TTC549 (cell line): Measurements from ENCODE around the gene BRD8.
"Not testable (repeated sequence)": the region's sequence is repeated elsewhere in the genome, so short reads cannot be mapped to it uniquely, and the experiment has no call there.

Experiments
- FAIRE-seq: peaks from 2 replicates; lab custom pipeline; 2012; peaks lifted over from hg19 to GRCh38; lab: Jason Lieb, UNC

Gene BRD8, protein sequence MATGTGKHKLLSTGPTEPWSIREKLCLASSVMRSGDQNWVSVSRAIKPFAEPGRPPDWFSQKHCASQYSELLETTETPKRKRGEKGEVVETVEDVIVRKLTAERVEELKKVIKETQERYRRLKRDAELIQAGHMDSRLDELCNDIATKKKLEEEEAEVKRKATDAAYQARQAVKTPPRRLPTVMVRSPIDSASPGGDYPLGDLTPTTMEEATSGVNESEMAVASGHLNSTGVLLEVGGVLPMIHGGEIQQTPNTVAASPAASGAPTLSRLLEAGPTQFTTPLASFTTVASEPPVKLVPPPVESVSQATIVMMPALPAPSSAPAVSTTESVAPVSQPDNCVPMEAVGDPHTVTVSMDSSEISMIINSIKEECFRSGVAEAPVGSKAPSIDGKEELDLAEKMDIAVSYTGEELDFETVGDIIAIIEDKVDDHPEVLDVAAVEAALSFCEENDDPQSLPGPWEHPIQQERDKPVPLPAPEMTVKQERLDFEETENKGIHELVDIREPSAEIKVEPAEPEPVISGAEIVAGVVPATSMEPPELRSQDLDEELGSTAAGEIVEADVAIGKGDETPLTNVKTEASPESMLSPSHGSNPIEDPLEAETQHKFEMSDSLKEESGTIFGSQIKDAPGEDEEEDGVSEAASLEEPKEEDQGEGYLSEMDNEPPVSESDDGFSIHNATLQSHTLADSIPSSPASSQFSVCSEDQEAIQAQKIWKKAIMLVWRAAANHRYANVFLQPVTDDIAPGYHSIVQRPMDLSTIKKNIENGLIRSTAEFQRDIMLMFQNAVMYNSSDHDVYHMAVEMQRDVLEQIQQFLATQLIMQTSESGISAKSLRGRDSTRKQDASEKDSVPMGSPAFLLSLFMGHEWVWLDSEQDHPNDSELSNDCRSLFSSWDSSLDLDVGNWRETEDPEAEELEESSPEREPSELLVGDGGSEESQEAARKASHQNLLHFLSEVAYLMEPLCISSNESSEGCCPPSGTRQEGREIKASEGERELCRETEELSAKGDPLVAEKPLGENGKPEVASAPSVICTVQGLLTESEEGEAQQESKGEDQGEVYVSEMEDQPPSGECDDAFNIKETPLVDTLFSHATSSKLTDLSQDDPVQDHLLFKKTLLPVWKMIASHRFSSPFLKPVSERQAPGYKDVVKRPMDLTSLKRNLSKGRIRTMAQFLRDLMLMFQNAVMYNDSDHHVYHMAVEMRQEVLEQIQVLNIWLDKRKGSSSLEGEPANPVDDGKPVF

DNA sequence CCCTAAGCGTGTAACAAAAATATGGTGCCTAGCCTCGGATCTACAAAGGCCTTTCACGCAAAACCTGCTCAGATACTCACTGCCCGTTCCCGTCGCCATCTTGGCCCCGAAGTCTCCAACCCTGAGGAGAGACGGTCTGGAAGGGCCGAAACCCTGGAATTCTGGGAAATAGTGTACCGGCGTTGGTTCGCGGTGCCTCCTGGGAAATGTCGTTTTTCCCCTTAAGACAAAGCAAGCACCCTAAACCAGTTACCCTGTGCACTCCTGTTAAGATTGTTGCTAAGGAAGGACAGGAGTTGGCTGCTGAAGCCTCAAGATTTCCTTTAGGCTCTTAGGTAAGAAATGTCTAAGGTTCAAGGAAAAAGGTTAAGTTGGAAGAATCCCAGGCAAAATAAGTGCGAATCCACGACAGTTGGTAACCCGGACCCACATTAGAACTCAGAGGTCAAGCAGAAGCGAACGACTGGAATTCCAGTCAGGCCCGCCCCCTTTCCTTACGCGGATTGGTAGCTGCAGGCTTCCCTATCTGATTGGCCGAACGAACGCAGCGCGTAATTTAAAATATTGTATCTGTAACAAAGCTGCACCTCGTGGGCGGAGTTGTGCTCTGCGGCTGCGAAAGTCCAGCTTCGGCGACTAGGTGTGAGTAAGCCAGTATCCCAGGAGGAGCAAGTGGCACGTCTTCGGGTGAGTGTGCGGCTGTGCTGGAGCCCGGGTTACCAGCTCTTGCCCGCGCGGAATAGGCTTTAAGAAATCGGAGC is at the start of gene BRD8, which contains the start of gene KIF20A:
BRD8 (minus strand) TSS at position 115 of the 761 bp plus-strand sequence; CDS start at position 99, 16 bp downstream.
KIF20A (plus strand) TSS at position 597 of the 761 bp plus-strand sequence. CDS start 569 bp downstream, outside the sequence.
- peak; percentile 85 for FAIRE-seq

DNA sequence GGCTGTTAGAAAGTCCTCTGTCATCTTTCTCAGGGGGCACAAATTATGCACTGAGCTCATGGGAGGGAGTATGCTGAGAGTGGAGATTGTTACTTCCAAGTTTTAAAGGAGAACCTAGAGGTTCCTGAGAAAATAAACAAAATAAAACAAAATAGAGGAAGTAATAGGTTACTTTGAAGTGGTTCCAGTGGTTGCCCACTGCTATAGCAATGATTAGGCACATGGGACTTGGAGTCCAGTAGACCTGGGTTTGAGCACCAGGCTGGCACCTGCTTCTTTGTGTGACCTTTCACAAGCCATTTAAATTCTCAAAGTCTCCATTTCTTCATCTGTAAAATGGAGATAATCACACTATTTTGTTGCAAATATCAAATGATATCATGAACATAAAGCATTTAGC is 48.5 kb upstream of the BRD8 start:
- no peak for FAIRE-seq

DNA sequence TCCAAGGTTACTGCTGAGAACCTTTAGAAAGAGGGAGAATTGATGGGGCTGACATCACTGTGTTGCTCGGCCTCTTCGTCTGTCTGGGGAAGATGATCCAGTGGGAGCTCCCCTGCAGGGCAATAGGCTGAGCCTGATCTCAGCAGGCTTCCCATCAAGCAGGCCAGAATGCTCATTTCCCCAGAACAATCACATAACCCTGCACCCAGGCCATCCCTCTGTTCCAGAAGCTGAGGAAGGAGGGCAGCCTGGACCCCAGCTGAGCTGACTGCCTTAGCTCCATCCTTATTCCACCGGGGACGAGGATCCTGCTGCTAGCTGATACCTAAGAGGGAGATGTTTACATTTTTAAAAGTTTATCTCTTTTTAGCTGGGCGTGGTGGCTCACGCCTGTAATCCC is 46.3 kb upstream of the BRD8 start:
- no peak for FAIRE-seq

- no peak for FAIRE-seq
These were observed 45.1 kb upstream of the BRD8 start for GRCh38 chr5:138223532-138223931.

- no peak for FAIRE-seq
These were observed 38.4 kb upstream of the BRD8 start for GRCh38 chr5:138216799-138217198.

DNA sequence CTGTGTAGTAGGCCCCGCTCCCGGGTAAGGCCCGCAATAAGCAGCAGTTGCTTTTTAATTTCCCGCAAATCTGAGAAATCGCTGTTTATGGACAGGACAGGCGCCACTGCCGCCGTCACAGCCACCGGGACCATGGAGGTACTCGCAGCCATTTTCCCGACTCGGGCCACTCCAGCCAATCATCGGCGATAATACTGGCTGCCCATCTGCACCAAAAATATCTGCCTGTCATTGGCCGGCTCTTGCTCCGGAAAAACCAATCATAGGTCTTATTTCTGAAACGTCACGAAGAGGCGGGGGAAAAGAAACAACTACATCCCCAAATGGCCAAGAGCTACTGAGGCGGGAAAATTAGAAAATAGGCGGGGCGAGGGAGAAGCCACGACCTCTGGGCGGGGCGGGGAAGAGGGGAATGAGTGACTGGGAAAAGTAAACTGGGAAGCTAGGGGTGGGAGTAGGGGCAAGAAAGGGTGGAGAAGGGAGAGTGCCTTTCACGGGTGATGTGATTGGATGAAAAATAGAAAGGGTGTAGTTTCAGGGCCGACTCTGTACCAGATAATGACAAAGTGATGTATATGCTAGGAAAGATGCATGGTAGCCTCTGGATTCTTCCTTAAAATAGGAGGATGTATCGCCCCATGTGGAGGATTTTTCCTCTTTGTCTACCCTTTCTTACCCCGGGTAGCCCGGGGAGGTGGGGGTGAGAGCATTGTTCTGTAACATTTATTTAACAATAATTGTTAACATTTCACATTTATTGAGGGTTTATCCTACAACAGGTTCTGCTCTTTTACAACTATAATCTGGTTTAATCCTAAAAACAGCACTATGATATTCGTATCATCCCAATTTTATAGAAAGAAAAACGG is 35.0 kb upstream of the BRD8 start, which contains the start of gene CDC23:
CDC23 (minus strand) TSS at position 163 of the 869 bp plus-strand sequence; CDS start at position 152, 11 bp downstream.
- FAIRE-seq: peak; percentile 99

DNA sequence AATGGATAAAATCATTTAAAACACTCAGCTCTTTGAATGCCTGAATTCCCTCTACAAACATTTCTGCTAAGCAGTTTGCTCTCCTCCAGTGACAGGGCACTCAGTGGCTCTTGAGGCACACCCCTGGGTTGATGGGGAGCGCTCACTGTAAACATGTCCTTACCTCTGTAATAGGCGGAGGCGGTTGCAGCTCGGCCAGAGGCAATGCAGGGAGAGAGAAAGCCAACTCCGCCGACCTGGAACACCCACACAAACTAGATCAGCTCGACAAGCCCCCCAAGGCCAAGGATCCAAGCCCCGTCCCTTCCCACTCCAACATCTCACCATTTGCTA is 34.4 kb upstream of the BRD8 start:
- FAIRE-seq: no peak

GRCh38 chr5:138210985-138211384 is 32.6 kb upstream of the BRD8 start:
- FAIRE-seq: no peak

GRCh38 chr5:138193859-138194258 is 15.4 kb upstream of the BRD8 start:
- FAIRE-seq: not testable (repeated sequence)

DNA sequence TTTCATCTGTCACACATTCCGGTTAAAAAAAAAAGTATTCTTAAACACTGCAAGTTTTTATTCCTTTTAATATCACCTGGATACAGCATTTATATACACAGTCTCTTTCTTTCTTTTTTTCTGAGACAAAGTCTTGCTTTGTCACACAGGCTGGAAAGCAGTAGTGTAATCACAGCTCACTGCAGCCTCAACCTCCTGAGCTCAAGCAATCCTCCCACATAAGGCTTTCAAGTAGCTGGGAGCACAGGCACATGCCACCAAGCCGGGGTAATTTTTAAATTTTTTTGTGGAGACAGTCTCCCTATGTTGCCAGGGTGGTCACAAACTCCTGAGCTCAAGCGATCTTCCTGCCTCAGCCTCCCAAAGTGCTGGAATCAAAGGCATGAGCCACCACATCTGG is 14.4 kb upstream of the BRD8 start:
- FAIRE-seq: no peak

GRCh38 chr5:138188626-138189025 is 10.2 kb upstream of the BRD8 start:
- FAIRE-seq: no peak

DNA sequence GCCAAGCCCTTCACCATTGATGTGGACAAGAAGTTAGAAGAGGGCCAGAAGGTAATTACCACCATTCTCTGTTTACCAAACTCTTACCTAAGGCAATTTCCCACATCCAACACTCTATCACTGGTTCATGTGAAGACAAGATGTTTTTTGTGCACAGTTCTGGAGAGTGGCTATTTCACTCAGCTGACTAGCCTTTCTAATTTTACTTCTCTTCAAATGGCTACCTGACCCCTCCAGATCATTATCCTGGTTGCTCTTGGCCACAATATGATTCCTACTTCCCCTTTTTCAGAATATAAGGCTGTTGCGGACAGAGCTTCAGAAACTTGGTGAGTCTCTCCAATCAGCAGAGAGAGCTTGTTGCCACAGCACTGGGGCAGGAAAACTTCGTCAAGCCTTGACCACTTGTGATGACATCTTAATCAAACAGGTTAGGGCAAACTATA is 7.6 kb upstream of the BRD8 start:
- FAIRE-seq: no peak

- no peak for FAIRE-seq
These were observed 4.4 kb upstream of the BRD8 start for GRCh38 chr5:138182808-138183207.

DNA sequence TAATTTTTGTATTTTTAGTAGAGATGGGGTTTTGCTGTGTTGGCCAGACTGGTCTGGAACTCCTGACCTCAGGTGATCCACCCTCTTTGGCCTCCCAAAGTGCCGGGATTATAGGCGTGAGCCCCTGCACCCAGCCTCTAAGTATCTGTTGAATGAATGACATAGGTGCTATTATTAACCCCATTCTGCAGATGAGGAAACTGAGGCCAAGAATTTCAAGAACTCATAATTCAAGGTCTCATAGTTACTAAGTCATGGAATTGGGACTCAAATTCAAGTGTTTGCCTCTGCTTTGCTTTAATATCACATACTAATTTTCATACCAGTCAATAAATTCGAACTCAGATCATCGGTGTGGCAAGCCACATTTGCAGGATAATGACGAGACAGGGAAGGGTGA is 2.4 kb upstream of the BRD8 start:
- FAIRE-seq: no peak

- peak; percentile 67 for FAIRE-seq
These were observed 1.9 kb upstream of the BRD8 start for GRCh38 chr5:138180183-138180782.

- no peak for FAIRE-seq
These were observed 937 bp upstream of the BRD8 start for GRCh38 chr5:138179277-138179857.

- FAIRE-seq: no peak
These were observed 402 bp downstream of the BRD8 start for GRCh38 chr5:138177941-138178515.

GRCh38 chr5:138170299-138170698 is 8.1 kb downstream of the BRD8 start:
- FAIRE-seq: no peak

- FAIRE-seq: no peak
These were observed 9.3 kb downstream of the BRD8 start for GRCh38 chr5:138169124-138169523.
